GM18526 (cell line): ENCODE results near the gene TIGD3.

Source experiments
- POLR2A ChIP-seq: IDR thresholded peaks from 3 replicates; pipeline ENCODE4 v1.6.1; 2011; ENCODE audit not compliant: insufficient read length; ENCODE audit errors: extremely low read depth

TIGD3 gene

GRCh38 chr11:65403607-65404121 is 49.1 kb downstream of the TIGD3 start:
- peak; percentile 18 for TF ChIP-seq POLR2A

GRCh38 chr11:65404210-65404609 is 49.7 kb downstream of the TIGD3 start:
- TF ChIP-seq POLR2A: no peak

- no peak for TF ChIP-seq POLR2A
Observed at GRCh38 chr11:65404638-65405339, 50.2 kb downstream of the TIGD3 start.
